Measurements from ENCODE around the gene ADD3.
A peak's percentile ranks its signal among the peaks of the same experiment; 100 is the strongest.

ADD3 gene

DNA sequence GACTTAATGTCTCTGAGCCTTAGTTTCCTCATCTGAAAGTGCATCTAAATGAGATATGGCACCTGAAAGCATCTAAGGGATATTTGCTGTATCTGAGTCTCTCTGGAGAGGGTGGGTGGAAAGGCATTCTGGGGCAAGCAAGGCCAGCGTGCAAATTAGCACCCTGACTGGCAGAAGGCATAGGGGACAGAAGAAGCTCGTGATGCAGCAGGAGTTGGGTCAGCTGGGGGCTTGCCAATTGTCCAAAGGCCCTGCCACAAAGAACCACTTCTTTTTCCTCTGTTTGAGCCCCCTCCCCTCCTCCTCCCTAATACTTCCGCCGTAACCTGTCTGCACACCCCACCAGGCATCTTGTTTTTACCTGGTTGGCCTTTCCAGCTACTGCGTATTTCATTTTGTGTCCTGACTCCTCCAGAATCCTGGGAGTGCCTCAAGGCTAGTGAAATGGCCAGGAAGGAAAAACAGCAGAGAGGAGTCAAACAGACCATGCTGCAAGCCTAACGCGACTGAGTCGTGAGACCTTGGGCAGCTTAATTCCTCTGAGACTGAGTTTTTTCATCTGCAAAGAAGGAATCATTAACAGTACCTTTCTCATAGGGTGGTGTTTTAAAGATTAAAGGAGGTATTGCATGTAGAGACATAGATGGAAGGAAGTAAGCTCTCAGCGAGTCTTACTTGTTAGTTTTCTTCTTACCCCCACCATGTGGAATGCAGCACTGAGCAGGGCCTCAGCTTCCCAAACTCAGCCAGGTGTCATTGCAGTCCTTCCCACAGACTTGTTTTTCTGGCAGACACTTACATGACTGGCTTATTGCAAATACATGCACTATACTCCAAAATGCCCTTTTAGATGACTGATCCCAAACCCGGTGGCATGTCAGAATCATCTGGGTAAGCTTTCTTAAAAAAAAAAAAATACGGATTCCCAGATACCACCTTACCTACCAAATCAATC is 150.5 kb downstream of the ADD3 start:
- no peak for DNase-seq

DNA sequence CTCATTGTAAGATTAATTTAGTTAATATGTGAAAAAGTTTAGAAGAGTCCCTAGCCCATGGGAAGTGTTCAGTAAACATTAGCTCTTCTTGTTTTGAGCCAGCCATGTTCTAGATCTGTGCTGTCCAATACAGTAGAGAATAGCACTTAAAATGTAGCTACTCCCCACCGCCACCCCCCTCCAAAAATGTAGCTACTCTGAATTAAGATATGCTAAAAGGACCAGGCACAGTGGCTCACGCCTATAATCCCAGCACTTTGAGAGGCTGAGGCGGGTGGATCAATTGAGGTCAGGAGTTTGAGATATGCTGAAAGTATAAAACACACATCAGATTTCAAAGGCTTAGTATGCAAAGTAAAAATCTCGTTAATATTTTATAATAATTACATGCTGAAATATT is 152.3 kb downstream of the ADD3 start:
- DNase-seq: no peak

DNA sequence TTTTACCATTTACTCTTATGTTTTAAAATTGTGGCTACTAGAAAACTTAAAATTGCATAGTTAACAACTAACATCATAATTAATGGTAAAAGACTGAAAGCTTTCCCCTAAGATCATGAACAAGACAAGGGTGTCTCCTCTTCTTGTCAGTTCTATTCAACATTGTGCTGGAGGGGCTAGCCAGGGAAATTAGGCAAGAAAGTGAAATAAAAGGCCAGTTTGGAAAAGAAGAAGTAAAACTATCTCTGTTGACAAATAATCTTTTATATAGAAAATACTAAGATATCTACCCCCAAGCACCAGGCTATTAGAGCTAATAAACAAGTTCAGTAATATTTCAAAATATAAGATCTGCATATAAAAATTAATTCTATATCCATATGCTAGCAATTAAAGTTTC is 152.7 kb downstream of the ADD3 start:
- DNase-seq: no peak

DNA sequence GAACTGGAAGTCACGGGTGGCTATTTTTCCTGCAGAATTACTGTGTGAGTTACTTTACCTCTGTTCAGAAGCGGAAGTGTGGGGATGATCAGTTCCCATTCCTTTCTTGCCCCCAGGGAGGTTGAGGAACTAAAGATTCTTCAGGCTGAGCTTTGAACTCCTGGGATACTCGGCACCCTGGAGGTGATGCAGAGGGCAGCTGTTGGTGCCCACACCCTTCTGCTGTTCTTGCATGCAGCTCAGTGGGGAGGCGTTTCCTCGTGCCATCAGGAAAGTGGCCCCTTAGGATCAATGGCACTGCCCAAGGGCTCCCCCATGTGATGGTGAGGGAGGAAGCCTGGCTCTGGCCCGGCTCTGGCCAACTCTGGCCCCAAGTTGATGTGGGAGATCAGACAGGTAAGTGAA is 155.0 kb downstream of the ADD3 start:
- DNase-seq: peak; percentile 59

DNA sequence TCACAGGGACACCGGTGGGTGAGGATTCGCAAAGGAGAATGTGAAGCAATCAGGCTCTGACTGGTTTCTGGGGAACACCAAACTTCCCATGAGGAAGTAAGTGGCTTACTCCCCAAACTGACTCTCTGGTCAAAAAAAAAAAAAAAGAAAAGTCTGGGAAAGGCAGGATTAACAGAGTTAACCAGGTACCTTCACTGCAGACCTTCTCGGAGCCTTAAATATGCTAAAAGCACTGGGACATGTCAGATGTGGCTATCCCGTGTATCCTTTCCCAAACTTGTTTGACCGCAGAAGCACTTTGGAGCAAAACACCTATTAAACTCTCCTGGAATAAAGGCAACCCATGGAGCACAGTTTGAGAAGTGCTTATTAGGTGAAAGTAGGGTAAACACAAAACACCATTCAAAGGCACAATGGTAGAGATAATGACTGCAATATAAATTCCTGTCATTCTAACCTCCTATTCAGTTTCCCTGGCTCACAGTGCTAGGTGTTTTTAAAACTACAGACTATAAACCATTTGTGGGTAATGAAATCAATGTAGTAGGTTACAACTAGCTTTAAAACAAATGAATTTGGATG is 155.5 kb downstream of the ADD3 start:
- DNase-seq: no peak

DNA sequence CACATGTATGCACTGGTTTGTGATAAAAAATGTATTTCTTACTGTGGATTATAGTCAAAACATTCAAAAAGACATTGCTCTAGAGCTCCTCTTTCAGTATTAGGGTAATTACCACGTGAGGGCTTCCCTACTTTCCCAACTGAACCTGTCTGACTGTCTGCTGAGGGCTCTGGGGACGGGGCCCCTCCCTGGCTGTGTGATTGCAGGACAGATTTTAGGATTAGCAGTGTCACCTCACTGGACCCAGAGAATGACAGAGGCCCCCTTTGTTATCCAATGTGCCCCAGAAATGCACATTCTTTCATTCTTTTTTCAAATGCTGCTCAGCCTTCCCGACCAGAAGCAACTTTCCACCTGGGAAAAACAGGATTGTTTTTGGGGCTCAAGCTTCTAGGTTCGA is 156.1 kb downstream of the ADD3 start:
- DNase-seq: no peak

DNA sequence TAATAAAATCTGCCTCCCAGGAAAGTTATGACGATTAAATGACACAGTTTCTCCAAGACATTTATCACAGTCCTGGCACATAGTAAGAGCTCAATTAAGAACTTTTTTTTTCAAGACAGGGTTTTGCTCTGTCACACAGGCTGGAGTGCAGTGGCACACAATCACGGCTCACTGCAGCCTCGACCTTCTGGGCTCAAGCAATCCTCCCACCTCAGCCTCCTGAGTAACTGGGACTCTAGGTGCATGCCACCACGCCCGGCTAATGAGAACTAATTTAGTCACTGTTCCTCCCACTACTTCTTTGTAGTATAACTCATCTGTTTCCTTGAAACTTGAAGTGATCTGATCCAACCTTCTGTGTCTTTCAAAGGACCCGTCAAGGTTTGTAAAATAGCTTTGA is 157.5 kb downstream of the ADD3 start:
- DNase-seq: no peak

DNA sequence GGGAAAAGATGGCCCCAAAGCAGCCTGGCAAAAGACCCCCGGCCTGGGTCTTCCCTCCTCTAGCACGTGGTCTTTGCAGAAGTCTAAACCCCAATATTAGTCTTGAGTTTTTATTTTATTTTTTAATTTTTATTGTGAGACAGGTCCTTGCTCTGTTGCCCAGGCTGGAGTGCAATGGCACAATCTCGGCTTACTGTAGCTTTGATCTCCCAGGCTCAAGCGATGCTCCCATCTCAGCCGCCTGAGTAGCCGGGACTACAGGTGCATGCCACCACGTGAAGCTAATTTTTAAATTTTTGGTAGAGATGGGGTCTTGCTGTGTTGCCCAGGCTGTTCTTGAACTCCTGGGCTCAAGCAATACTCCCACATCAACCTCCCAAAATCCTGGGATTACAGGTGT is 159.4 kb downstream of the ADD3 start:
- DNase-seq: no peak

DNA sequence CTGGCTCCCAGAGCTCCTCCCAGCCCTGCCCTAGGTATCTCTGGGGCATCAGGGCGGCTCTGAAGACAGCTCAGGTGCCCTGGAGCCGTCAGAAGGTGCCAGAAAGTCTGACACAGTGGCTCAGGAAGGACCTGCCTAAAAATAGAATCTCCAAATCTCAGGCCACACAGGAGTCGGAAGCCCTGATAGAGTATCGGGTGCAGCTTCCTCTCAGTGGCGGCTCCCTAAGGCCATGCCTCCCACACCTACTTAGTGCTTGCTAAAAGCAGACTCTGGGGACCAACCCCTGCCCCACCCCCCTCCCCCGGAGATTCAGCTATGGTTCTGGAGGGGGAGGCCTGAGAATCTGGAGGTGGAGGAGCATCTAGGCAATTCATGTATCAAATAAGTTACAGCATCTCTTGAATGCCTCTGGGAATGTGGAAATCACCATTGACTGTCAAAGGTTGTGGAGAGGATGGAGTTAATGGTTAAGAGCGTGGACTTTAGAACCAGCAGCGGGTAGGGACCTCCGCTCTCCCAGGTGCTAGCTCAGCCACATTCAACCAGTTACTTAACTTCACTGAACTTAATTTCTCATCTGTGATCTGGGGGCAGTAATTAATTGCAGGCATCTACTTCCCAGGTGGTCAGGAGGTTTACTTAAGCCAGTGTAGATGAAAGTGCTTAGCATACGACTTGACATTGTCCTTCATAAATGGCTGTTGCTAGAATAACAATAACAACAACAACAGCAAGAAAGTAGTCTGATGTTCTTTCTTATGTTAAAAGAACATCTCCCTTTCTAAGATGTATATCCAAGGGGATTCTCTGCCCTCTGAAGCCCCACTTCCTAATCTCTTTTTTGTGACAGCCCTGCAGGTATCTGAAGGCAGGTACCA is 161.1 kb downstream of the ADD3 start:
- DNase-seq: no peak

DNA sequence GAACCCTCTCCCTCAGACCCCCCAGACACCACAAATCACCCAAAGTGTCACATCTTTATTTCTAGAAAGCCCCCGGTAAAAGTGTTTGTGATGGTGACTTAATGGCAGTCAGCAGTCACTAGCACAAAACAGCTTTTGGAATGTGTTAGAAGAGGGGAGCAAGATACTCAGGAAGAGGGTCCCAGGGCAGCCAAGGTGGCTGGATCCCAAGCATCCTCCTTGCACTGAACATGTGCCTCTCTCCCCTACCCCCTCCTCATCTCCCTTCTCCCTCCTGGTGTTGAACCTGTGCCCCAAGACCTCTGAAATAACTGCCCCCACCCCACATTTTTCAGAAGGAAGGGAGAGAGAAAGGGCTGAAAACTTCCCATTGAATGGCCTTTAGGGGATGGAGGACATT is 161.8 kb downstream of the ADD3 start:
- DNase-seq: no peak

DNA sequence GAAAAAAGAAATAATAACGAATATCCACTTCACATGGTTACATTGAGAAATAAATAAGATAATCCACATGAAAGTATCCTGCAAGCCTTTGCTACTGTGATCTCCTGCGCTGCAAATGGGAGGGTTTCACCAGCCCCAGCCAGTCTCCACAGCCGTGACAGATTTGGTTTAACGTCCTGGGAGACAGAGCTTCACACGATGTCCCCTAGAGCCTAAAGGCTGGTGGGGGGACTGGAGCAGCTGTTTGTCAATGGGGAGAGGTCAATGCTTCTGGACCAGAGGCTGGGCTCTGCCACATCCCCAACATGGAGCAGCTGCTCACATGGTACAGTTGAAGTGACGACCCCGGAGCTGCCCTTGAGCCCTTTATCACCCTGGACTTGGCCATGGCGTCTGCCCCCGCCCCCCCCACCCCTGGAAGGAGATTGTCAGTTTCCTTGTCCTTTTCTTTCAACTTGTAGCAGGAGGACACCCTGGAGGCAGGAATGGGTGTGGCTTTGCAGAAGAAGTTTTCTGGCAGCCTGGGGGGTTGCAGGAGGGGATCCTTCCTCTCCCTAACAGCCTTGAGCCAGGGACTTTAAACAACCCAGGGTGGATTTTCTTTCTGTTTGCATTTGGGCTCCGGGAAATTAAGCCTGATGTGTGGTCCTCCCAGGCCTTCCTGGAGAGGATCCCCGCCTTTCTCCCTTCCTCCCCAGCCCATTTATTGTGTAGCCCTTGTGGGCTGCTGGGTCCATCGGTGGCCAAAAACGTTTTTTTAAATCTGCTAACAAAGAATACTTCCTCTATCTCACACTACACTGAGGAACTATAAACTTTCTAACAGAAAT is 162.6 kb downstream of the ADD3 start:
- no peak for DNase-seq

DNA sequence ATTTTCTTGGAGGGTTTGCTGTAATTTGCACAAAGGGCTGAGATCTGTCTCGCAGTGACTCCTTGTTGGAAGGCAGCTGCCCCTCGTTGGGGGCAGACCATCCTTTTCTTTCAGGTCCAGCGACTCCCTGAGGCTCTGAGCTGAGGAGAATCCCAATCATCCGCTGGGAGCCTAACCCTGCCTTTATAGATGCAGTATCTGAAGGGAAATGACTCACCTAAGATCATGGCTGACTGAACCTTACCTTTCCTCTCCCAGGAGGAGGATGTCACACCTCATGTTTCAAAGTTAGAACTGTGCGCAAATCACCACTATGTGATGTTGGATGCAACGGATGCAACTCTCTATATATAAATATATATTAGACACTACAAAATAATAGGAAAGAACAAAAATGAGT is 163.2 kb downstream of the ADD3 start:
- no peak for DNase-seq

DNA sequence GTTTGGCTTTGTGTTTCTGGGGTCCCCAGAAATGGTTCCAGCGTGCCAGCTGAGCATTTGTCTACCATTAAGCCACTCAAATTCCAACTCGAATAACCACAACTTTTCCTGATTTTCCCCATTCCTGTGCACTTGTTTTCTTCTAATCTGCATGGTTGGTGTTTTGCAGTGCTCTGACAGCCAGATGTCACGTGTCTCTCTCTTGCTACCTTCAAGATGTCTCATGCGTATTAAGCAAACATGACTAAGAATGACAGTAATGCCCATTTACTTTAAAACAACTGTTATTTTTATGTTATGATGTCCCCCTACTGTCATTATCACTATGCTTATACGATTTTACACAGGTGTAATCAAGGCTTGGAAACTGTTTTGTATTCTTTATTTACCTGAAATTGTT is 164.4 kb downstream of the ADD3 start:
- no peak for DNase-seq

DNA sequence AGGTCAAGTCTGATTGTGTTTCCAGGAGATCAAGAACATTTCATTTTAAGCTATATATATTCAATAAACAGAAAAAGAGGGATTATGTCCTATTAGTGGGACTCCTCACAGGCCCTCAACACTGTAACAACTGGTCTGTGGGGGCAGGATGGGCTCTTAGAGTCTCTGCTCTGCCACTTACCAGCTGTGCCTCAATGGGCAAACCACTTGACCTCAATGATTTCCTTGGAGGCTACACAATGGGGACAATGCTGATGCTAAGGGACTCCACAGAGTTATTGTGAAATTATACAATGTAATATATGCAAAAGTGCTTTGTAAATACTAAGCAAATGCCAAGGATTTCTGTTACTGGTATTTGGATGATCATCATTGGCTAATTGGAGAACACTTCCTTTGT is 166.4 kb downstream of the ADD3 start:
- no peak for DNase-seq

DNA sequence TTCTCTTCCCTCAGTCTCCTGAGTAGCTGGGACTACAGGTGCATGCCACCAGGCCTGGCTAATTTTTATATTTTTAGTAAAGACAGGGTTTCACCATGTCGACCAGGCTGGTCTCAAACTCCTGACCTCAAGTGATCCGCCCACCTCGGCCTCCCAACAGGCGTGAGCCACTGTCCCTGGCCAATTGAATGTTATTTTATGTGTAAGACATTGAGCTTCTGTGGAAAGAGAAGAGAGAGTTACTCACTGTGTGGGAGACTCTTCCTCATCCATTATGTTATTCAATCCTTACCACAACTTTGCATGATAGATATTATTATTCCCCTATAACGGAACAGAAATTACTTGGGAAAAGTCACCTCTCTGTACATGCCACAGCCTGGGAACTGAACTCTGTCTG is 167.0 kb downstream of the ADD3 start:
- DNase-seq: no peak

DNA sequence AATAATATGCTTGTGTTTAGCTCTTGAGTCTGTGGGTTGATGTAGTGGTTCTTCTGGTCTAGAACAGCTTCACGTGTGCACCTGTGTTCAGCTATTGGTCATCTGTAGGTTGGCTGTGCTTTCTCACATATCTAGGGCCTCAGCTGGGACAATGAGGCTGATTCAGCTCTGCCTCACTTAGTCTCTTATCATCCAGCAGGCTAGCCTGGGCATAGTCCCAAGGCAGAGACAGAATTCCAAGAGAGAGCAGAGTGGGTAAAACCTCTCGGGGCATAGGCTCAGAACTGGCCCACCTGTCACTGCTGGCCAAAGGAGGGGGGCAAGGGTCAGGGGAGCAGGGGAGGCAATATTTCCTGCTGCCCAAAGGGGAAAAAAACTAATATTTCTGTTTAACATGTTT is 167.6 kb downstream of the ADD3 start:
- DNase-seq: peak; percentile 21

DNA sequence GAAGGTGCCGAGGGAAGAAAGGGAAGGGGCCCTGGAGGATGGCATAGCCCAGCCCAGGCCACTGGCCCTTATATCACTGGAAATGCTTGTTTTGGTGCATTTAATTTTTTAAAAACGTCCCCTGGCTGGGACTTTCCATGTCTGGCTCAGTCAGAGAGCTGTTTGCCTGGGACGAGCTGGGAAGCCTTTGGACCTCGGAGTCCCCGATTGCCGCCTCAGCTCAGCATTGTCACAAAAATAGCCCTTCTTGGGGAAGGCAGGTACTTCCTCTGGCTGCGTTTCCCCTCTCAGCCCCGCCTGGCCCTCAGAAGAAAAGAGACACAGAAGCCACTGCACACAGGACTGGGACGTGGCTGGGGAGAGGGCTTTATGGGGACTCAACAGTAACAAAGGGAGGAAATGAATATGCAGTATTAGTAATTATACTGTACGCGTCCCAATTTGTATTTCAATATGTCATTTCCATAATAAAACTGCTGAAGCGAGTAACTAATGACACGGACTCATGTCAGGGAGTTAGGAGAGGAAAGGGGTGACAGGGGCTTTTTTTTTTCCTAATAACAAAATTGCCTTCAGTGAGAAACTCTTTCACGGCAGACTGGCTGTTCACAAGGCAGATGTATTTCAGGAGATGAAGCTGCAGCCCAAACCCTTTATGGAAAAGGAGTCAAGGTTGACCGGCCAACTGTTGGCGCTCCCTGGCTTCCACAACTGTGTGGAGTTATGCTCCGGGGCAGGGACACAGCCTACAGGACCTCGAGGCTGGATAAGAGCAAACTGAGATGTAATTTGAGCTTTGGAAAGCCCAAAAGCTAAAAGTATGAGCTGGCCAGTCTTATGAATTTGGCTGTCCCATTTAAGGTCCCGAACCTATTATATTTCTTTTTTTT is 168.6 kb downstream of the ADD3 start:
- DNase-seq: no peak

DNA sequence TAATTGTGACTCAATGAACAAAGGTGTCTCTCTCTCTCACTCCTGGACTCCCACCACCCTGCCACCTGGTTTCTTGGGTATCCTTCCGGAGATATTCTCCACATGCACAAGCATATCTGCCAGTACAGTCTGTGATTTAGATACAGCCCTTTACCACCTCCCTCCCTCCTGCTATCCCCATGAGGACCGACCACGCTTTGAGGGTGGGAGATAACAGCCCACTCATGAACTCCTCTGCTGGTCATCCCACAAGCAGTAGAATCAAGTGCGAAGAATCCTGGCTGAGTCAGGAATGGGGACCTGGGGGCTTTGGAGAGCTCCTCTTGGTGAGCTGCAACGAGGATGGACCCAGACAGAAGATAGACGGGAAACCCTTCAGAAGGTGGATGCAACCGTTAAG is 171.4 kb downstream of the ADD3 start:
- no peak for DNase-seq

DNA sequence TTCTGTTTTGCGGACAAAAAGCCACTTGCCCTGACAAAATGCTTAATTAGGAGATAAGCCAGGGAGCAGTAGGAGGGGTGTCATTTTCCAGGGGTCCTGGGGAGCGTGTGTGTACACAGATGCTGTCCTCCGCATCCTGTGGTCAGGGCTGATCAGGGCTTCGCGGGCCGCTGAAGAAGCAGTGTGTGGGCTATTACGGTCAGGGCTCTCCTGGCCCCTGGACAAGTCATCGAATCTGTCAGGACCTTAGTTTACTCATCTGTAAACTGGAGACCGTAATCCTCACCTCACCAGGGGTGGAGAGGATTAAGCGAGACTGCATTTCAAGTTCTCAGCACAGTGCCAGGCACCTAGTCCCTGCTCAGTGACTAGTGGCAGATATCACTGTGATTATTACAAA is 173.7 kb downstream of the ADD3 start:
- DNase-seq: no peak

DNA sequence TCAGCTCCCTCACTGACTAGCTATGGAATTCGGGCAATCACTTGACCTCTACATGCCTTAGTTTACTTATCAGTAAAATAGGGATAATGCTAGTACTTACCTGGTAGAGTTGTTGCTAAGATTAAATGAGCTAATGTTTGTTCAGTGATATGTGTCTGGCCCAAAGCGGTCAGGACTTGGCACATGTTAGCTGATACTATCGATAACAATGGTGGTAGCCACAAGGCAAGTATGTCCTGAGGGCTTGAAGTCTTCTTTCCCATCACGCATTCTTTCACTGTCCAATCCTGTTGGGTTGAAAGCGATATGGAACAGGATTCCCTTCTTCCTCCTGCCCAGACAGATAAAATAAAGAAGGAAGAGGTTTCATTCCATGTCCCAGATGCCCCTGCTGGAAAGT is 174.1 kb downstream of the ADD3 start:
- no peak for DNase-seq

DNA sequence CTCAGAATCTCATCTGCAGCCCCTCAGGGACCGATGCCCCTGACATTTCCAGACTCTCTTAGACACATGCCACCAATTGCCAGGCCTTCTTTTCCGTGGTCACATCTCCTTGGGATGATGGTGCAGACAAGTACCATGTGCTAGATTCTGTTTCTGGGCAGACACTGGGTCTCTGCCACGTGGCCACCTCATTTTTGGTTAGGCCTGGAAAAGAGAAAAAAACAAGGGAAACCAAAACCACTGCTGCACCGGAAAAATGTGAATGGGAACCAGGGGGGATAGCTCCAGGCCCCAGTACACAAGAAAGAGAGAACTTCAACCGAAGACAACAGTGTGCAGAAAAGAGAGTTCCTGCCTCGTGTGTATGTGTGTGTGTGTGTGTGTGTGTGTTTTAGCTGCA is 176.6 kb downstream of the ADD3 start:
- DNase-seq: no peak
